Measurements from ENCODE around the gene LGALS14. TPM values are rescaled to one million over a fixed set of nuclear protein-coding genes. Genes with fewer than 3 reads are reported as not detected.

The LGALS14 gene
- total RNA-seq, 1 donor from 2014 or later: not detected

DNA sequence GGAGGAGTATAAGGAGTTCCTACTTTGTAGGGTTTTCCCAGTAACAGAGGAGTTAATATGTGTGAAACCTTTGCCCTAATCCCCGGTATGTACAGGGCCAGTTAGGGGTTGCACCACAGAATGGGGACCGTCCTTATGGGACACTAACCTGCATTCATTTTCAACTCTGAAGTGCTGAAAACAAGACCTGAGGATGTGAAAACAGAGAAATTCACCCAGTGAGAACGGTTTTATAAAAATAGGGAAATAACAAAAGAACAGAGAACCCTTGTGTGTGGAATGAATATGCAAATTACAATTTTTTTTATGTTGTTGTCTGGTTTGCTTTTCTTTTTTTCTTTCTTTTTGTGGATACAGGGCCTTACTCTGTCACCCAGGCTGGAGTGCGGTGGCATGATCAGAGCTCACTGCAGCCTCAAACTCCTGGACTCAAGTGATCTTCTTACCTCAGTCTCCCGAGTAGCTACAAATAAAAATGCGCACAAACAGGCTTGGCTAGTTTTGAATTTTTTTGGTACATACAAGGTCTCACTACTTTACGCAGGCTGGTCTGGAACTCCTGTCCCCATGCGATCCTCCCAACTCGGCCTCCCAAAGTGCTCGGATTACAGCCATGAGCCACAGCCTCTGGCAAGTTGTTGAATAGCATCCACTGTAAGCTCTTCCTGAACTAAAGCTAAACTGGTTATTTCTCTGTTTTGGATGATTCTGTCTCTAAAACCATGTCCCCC is 23.0 kb downstream of the LGALS14 start:
- DNase-seq (ENCODE audit: low read depth) (no peak), FAIRE-seq (no peak)
- Histone ChIP-seq H3K36me3 (ENCODE audit: control insufficient read depth, insufficient read depth, low read length) (no peaks in the 10 kb centered on the region), H3K27me3 (ENCODE audit: control insufficient read depth, insufficient read depth, low read length) (no peaks in the 10 kb centered on the region), H3K4me3 (ENCODE audit: low read depth, low read length) (no peak overlapping the region)
- TF ChIP-seq, protein P1, sequence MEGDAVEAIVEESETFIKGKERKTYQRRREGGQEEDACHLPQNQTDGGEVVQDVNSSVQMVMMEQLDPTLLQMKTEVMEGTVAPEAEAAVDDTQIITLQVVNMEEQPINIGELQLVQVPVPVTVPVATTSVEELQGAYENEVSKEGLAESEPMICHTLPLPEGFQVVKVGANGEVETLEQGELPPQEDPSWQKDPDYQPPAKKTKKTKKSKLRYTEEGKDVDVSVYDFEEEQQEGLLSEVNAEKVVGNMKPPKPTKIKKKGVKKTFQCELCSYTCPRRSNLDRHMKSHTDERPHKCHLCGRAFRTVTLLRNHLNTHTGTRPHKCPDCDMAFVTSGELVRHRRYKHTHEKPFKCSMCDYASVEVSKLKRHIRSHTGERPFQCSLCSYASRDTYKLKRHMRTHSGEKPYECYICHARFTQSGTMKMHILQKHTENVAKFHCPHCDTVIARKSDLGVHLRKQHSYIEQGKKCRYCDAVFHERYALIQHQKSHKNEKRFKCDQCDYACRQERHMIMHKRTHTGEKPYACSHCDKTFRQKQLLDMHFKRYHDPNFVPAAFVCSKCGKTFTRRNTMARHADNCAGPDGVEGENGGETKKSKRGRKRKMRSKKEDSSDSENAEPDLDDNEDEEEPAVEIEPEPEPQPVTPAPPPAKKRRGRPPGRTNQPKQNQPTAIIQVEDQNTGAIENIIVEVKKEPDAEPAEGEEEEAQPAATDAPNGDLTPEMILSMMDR (IDR thresholded peaks at IDR 0.05; ENCODE audit: insufficient read depth, low read length, severe bottlenecking): no peak

DNA sequence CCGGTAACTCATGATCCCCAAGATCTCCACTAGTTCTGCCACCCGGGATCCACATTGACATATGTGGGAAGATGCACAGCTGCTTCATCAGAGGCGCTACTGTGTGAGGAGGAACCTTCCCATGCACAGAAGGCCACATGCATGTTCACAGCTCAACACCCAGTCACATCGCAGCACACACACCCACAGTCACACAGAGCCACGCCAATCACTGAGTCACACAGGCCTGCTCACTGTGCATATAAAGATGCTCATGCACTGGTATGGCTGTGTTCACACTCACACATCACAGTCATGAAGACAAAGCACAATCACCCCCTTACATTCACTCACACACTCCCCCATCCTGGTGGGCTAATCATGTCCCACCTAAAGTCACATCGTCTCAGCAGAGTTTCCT is 23.8 kb downstream of the LGALS14 start:
- Histone ChIP-seq H3K36me3 (ENCODE audit: control insufficient read depth, insufficient read depth, low read length) (no peaks in the 10 kb centered on the region), H3K27me3 (ENCODE audit: control insufficient read depth, insufficient read depth, low read length) (no peaks in the 10 kb centered on the region), H3K4me3 (ENCODE audit: low read depth, low read length) (no peak overlapping the region)
- TF ChIP-seq, protein P1 (IDR thresholded peaks at IDR 0.05; ENCODE audit: insufficient read depth, low read length, severe bottlenecking): no peak
- DNase-seq (ENCODE audit: low read depth): no peak
- FAIRE-seq: peak; percentile 93

DNA sequence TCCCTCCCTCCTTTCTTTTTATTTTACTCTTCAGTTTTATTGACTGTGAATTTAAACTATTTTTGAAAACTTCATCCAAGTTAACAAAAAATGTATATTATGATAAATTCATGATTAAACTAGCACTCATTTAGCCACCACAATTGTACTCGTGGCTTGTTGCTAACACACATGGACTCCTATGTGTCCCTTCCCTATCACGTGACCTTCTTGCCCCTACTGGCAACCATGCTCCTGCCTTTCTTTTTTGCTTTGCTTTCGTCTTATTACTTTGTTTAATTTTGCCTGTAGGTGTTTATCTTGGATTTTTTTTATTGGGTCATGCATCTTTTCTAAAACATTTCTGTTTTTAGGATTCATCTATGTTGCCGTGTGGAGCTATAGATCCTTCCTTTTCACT is 25.3 kb downstream of the LGALS14 start:
- TF ChIP-seq, protein P1 (IDR thresholded peaks at IDR 0.05; ENCODE audit: insufficient read depth, low read length, severe bottlenecking): no peak
- Histone ChIP-seq H3K4me3 (ENCODE audit: low read depth, low read length) (no peak overlapping the region), H3K27me3 (ENCODE audit: control insufficient read depth, insufficient read depth, low read length) (no peaks in the 10 kb centered on the region), H3K36me3 (ENCODE audit: control insufficient read depth, insufficient read depth, low read length) (no peaks in the 10 kb centered on the region)
- FAIRE-seq (no peak), DNase-seq (ENCODE audit: low read depth) (no peak)

DNA sequence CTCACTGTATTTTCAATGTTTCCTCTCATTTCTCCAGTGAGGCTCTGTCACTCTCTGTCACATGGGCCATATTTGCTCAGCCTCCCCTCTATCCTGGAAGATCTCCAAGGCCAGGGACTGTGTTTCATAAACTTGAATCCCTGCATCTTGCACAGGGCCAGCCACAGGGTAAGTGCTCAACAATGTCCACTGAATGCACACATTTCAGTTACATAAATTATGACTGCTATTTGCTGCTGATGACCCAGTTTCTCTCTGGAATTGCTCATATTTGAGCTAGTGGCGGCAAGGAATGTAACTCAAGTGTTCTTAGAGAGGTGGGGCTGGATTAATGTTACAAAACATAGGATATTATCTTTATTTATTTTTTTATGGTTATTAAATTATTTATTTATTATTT is 27.4 kb downstream of the LGALS14 start:
- Histone ChIP-seq H3K36me3 (ENCODE audit: control insufficient read depth, insufficient read depth, low read length) (no peaks in the 10 kb centered on the region), H3K4me3 (ENCODE audit: low read depth, low read length) (no peak overlapping the region), H3K27me3 (ENCODE audit: control insufficient read depth, insufficient read depth, low read length) (no peaks in the 10 kb centered on the region)
- TF ChIP-seq, protein P1 (IDR thresholded peaks at IDR 0.05; ENCODE audit: insufficient read depth, low read length, severe bottlenecking): no peak
- DNase-seq (ENCODE audit: low read depth) (no peak), FAIRE-seq (no peak)

DNA sequence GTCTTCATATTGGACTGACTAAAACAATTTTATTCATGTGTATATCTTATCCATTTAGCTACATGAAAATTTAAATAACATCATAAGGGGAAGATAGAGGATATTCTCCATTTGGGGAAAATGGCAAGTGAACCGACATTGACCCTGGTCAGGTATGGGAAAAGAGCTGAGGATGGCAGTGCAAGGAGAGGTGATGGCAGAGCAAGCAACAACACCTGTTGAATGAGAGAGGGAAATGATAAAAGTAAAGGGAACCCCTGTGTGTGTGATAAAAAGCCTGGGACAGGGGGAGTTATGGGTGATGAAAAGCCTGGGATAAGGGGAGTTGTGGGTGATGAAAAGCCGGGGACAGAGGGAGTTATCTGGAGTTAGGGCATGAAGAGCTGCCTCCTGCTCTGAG is 29.6 kb downstream of the LGALS14 start:
- TF ChIP-seq, protein P1 (IDR thresholded peaks at IDR 0.05; ENCODE audit: insufficient read depth, low read length, severe bottlenecking): no peak
- DNase-seq (ENCODE audit: low read depth) (no peak), FAIRE-seq (no peak)
- H3K27me3 ChIP-seq (ENCODE audit: control insufficient read depth, insufficient read depth, low read length): no peaks in the 10 kb centered on the region
- H3K36me3 ChIP-seq (ENCODE audit: control insufficient read depth, insufficient read depth, low read length): no peaks in the 10 kb centered on the region
- no peak overlapping the region for H3K4me3 ChIP-seq (ENCODE audit: low read depth, low read length)

DNA sequence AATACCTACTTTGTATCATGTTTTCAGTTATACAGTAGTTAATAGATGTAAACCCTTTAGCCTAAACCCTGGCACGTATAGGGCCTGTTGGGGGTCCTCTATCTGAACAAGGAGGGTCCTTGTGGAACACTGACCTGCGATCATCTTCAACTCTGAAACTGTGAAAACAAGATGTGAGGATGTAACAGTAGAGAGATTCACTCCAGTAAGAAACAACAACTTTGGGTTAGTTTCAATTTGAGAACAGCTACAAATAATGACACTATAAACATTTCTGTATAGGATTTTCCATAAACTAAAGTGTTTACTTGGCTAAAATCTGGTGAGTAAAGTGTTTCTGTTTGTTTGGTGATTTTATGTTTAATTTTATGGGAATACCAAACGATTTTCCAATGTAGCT is 31.4 kb downstream of the LGALS14 start:
- H3K27me3 ChIP-seq (ENCODE audit: control insufficient read depth, insufficient read depth, low read length): no peaks in the 10 kb centered on the region
- H3K36me3 ChIP-seq (ENCODE audit: control insufficient read depth, insufficient read depth, low read length): no peaks in the 10 kb centered on the region
- FAIRE-seq: no peak
- no peak for DNase-seq (ENCODE audit: low read depth)
- no peak overlapping the region for H3K4me3 ChIP-seq (ENCODE audit: low read depth, low read length)
- TF ChIP-seq, protein P1 (IDR thresholded peaks at IDR 0.05; ENCODE audit: insufficient read depth, low read length, severe bottlenecking): no peak

Data from bronchial epithelial cell (primary cell).